Fibroblast of lung (primary cell): ENCODE measurements around the gene APBA2. TPM values are rescaled to one million over a fixed set of nuclear protein-coding genes. Genes with fewer than 3 reads are reported as not detected.

ENCODE experiments used
- DNase-seq, 2 donors: peaks; one replicate each; pipeline versions ENCODE4 v3.0.0 to v3.0.0-alpha.2; 2010; ENCODE audit warnings: low read depth in 2 of 2
- H2AFZ ChIP-seq: 2 replicates; pipeline ENCODE4 v1.5.1; 2012; ENCODE audit warnings: low read length, control low read depth, inconsistent platforms
- H3K27ac ChIP-seq: 2 replicates; pipeline ENCODE4 v1.5.1; 2011; ENCODE audit warnings: low read length, control low read depth; ENCODE audit not compliant: insufficient read depth
- H3K27me3 ChIP-seq: 2 replicates; pipeline ENCODE4 v1.5.1; 2011; ENCODE audit warnings: mild to moderate bottlenecking, low read length; ENCODE audit not compliant: control insufficient read depth, insufficient read depth
- H3K36me3 ChIP-seq: 2 replicates; pipeline ENCODE4 v1.5.1; 2011; ENCODE audit warnings: low read length; ENCODE audit not compliant: control insufficient read depth, insufficient read depth
- H3K4me1 ChIP-seq: 2 replicates; pipeline ENCODE4 v1.5.1; 2011; ENCODE audit warnings: low read length; ENCODE audit not compliant: control insufficient read depth, insufficient read depth; ENCODE audit errors: extremely low read depth
- H3K4me2 ChIP-seq: 2 replicates; pipeline ENCODE4 v1.5.1; 2011; ENCODE audit warnings: low read length, control low read depth; ENCODE audit not compliant: insufficient read depth; ENCODE audit errors: extremely low read depth
- H3K4me3 ChIP-seq, 4 experiments: fragments of 200-600 bp in 1 of 4; sonication (generic) in 1 of 4; replicated peaks in 1 of 4; 2 replicates each; pipeline ENCODE4 v1.5.1; 2011 to 2016; ENCODE audit warnings: low read length in 4 of 4, low read depth in 3 of 4, mild to moderate bottlenecking in 3 of 4, control low read depth in 2 of 4, inconsistent platforms in 1 of 4, mixed read lengths in 1 of 4; ENCODE audit not compliant: insufficient read depth in 1 of 4; ENCODE audit errors: control extremely low read depth in 1 of 4
- H3K79me2 ChIP-seq: 2 replicates; pipeline ENCODE4 v1.5.1; 2012; ENCODE audit warnings: mild to moderate bottlenecking, low read length, inconsistent platforms; ENCODE audit not compliant: control insufficient read depth, insufficient read depth
- H3K9ac ChIP-seq: 2 replicates; pipeline ENCODE4 v1.5.1; 2011; ENCODE audit warnings: mild to moderate bottlenecking, low read length, control low read depth; ENCODE audit not compliant: insufficient read depth
- H3K9me3 ChIP-seq: 2 replicates; pipeline ENCODE4 v1.5.1; 2012; ENCODE audit warnings: low read depth, low read length; ENCODE audit not compliant: control insufficient read depth, insufficient read depth
- H4K20me1 ChIP-seq: 2 replicates; pipeline ENCODE4 v1.5.1; 2011; ENCODE audit warnings: low read length; ENCODE audit not compliant: control insufficient read depth, insufficient read depth; ENCODE audit errors: extremely low read depth
- EZH2 ChIP-seq: IDR thresholded peaks from 2 replicates; pipeline ENCODE4 v1.5.1; 2012; ENCODE audit warnings: low read length, control low read depth, mild to moderate bottlenecking; ENCODE audit errors: missing control alignments
- polyA plus RNA-seq, 2 donors: library from polyadenylated mRNA; depleted of rRNA in 1 of 2; stranded (reverse) in 1 of 2; unstranded in 1 of 2; fragments of >200 nt; gene quantifications; 2 replicates each; pipeline ENCODE4 v1.2.1, GENCODE V29; 2011 to 2012; ENCODE audit warnings: missing spikeins in 1 of 2
- total RNA-seq: library from RNA; depleted of rRNA; stranded (reverse); fragments of >200 nt; gene quantifications from 2 replicates; pipeline ENCODE4 v1.2.1, GENCODE V29; 2014
- TF ChIP-seq, protein P1 (sequence below), 2 donors: IDR thresholded peaks in 1 of 2; conservative IDR thresholded peaks in 1 of 2; 1 replicate in 1 of 2; 2 replicates in 1 of 2; pipeline ENCODE4 v1.5.1; 2011 to 2012; ENCODE audit warnings: low read length in 2 of 2, control low read depth in 1 of 2, inconsistent platforms in 1 of 2, low read depth in 1 of 2, mild to moderate bottlenecking in 1 of 2

Gene APBA2
- total and polyA plus RNA-seq, 2 donors (not counting 1 experiment from before 2014, with no cell fraction given), result 9.5 to 20.3 TPM

DNA sequence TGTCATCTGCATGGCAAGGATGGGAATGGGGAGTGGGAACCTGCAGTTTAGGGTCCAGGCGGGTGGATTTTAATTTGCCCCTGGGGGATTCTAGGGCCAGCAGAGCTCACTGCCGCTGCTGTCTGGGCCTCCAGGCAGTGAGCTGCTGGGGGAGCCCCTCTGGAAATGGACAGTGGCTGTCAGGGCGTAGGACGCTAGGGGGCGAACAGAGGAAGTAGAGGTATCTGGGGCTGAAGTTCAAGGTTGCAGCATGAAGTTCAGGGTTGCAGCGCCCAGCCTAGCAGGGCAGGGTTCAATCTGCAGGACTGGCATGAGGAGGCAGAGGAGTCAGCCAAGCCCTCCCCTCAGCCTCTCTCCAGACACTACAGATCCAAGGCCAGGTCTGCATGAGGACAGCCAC is 49.5 kb downstream of the APBA2 start:
- Histone ChIP-seq H3K4me2 (no peak overlapping the region), H3K36me3 (no peaks in the 10 kb centered on the region), H3K27me3 (no peaks in the 10 kb centered on the region), H2AFZ (no peak overlapping the region), H3K27ac (no peak overlapping the region), H3K9ac (no peak overlapping the region), H4K20me1 (no peaks in the 10 kb centered on the region), H3K79me2 (no peaks in the 10 kb centered on the region), H3K4me1 (no peaks in the 10 kb centered on the region), H3K9me3 (no peaks in the 10 kb centered on the region), H3K4me3 (no peak overlapping the region)
- TF ChIP-seq, protein P1, sequence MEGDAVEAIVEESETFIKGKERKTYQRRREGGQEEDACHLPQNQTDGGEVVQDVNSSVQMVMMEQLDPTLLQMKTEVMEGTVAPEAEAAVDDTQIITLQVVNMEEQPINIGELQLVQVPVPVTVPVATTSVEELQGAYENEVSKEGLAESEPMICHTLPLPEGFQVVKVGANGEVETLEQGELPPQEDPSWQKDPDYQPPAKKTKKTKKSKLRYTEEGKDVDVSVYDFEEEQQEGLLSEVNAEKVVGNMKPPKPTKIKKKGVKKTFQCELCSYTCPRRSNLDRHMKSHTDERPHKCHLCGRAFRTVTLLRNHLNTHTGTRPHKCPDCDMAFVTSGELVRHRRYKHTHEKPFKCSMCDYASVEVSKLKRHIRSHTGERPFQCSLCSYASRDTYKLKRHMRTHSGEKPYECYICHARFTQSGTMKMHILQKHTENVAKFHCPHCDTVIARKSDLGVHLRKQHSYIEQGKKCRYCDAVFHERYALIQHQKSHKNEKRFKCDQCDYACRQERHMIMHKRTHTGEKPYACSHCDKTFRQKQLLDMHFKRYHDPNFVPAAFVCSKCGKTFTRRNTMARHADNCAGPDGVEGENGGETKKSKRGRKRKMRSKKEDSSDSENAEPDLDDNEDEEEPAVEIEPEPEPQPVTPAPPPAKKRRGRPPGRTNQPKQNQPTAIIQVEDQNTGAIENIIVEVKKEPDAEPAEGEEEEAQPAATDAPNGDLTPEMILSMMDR (conservative IDR thresholded peaks at IDR 0.05 in 1 of 2, IDR thresholded peaks at IDR 0.05 in 1 of 2; ENCODE audit: low read depth in 1 of 2, low read length in 2 of 2), result peak in 1 of 2 donors; percentile 26
- no peak for TF ChIP-seq EZH2
- no peak for DNase-seq

DNA sequence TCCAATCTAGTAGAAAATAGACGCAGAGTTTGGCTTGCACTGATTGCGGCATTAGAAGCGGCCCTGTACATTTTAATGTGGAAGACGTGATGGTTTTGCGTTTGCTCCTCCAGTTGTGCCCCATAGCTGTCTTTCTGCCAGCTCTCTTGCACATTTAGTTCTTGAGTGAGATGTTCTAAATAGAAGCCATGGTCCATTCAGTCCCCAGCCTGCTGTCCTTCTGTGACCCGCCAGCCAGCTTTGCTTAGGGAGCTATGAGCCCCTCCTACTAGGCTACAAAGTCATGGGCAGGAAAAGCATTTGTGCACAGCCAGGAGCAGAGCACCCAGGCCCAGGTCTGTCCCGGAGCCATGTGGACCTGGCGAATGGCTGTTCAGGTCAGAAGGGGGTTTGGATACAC is 50.3 kb downstream of the APBA2 start:
- no peak for DNase-seq
- H4K20me1 ChIP-seq, result no peaks in the 10 kb centered on the region
- no peak overlapping the region for H3K27ac ChIP-seq
- H2AFZ ChIP-seq, result no peak overlapping the region
- no peaks in the 10 kb centered on the region for H3K4me1 ChIP-seq
- H3K4me2 ChIP-seq, result no peak overlapping the region
- no peak for TF ChIP-seq EZH2
- TF ChIP-seq, protein P1 (conservative IDR thresholded peaks at IDR 0.05 in 1 of 2, IDR thresholded peaks at IDR 0.05 in 1 of 2; ENCODE audit: low read depth in 1 of 2, low read length in 2 of 2), result no peak
- H3K9me3 ChIP-seq, result no peaks in the 10 kb centered on the region
- no peaks in the 10 kb centered on the region for H3K79me2 ChIP-seq
- H3K36me3 ChIP-seq, result no peaks in the 10 kb centered on the region
- H3K27me3 ChIP-seq, result no peaks in the 10 kb centered on the region
- no peak overlapping the region for H3K4me3 ChIP-seq
- no peak overlapping the region for H3K9ac ChIP-seq

DNA sequence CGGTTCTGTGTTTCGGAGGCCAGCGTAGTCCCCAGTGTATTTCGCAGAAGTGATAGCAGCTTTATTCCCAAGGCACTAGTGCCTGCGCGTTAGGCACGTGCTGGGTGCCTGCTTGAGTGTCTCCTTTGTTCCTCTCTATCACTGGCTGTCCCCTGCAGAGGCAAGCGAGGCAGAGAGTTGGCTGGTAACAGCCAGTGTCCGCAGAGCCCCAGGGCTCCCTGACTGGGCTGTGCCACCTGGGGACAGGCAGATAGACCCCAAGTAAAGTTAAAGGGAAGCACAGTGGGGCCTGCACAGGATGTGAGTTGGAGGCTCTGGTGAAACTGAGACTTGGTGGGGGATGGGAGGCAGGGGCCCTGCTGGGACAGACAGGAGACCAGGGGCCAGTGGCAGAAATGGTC is 50.7 kb downstream of the APBA2 start:
- H3K9me3 ChIP-seq, result no peaks in the 10 kb centered on the region
- no peaks in the 10 kb centered on the region for H3K4me1 ChIP-seq
- no peaks in the 10 kb centered on the region for H3K36me3 ChIP-seq
- H3K4me3 ChIP-seq, result no peak overlapping the region
- TF ChIP-seq, protein P1 (conservative IDR thresholded peaks at IDR 0.05 in 1 of 2, IDR thresholded peaks at IDR 0.05 in 1 of 2; ENCODE audit: low read depth in 1 of 2, low read length in 2 of 2), result no peak
- TF ChIP-seq EZH2, result no peak
- DNase-seq, result no peak
- no peak overlapping the region for H3K27ac ChIP-seq
- no peak overlapping the region for H3K4me2 ChIP-seq
- no peak overlapping the region for H2AFZ ChIP-seq
- no peak overlapping the region for H3K9ac ChIP-seq
- H4K20me1 ChIP-seq, result no peaks in the 10 kb centered on the region
- no peaks in the 10 kb centered on the region for H3K79me2 ChIP-seq
- no peaks in the 10 kb centered on the region for H3K27me3 ChIP-seq
